ENCODE data around the gene ZBTB45.

Gene ZBTB45

DNA sequence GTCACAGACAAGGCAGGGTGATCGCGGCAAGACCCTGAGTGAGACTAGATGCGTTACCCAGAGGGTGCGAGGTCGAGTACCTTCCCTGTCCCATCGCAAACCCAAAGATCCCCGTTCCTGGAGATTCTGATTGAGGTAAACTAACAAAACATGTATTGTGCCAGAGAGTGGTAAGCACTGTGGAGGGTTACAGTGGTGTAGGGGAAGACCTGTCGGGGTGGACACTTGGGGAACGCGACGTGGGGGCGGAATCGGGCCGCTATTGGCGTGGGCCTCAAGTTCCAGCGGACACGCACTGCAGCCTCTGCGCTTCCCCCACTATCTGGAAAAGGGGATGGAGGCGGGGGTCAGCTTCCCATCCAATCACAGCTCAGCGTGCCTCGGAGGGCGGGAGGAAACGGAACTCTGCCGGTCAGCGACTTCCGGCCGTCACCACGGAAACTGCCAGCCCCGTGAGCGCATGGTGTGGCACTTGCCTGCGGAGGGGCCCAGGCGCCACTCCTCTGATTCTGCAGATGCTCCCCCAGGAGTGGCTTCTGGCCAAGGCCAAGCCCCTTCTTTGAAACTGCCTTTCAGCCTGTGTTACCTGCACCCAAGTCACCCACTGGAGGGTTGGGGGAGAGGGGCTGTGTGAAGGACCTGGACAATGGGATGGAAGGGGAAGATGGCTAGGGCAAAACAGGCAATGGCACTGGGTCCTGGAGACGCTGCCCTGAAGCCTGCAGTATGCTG lies 39.8 kb upstream of the ZBTB45 start:
- no peaks in the 10 kb centered on the region for H3K27me3 ChIP-seq (replicated peaks; ENCODE audit: control insufficient read depth, insufficient read depth, low read length)
- H3K9me3 ChIP-seq (ENCODE audit: control insufficient read depth, low read length): no peaks in the 10 kb centered on the region
- peaks cover 16% of the 10 kb centered on the region for H3K36me3 ChIP-seq (ENCODE audit: control insufficient read depth, insufficient read depth, low read length, severe bottlenecking)
- DNase-seq (ENCODE audit: low read depth): peak; percentile 94
- H3K4me1 ChIP-seq (ENCODE audit: control insufficient read depth, insufficient read depth, low read length): peaks cover 50% of the 10 kb centered on the region
- peak overlapping the region; percentile 98 for H3K9ac ChIP-seq (ENCODE audit: low read length)
- peak overlapping the region; percentile 92 for H3K4me3 ChIP-seq (ENCODE audit: low read length)

DNA sequence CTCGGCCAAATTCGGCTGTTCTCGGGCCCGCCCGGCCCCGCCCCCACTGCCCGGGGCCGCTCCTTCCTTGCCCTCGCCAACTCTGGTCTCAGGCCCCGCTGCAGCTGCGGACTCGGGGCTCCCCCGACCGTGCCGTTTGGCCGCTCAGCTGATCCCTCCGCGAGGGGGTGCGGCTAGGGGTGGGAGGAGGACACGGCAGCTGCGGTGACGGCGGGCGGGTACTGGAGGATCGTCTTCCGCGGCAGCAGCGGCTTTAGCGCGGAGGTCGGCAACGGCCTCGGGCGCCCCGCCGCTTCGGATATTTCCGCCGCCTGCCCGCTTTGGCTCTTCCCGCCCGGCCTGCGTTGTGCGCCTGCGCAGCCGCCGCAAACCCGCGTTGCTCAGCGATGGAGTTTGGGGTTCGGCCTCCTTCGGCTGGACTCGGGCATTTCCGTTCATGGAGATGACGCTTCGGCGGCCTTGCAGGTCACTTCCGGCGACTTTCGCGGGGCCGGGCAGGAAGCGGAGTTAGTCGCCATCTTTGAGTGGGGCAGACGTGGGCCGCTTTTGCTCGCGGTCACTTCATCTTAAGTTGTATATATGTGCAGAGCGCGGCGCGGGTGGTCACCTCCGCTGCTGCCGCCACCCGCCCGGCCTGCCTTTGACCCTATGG lies 39.1 kb upstream of the ZBTB45 start:
- Histone ChIP-seq H3K9ac (ENCODE audit: low read length) (peak overlapping the region; percentile 98), H3K4me1 (ENCODE audit: control insufficient read depth, insufficient read depth, low read length) (peaks cover 56% of the 10 kb centered on the region), H3K27me3 (replicated peaks; ENCODE audit: control insufficient read depth, insufficient read depth, low read length) (no peaks in the 10 kb centered on the region), H3K9me3 (ENCODE audit: control insufficient read depth, low read length) (no peaks in the 10 kb centered on the region), H3K4me3 (ENCODE audit: low read length) (peak overlapping the region; percentile 92), H3K36me3 (ENCODE audit: control insufficient read depth, insufficient read depth, low read length, severe bottlenecking) (peaks cover 16% of the 10 kb centered on the region)
- peak; percentile 99 for DNase-seq (ENCODE audit: low read depth)

DNA sequence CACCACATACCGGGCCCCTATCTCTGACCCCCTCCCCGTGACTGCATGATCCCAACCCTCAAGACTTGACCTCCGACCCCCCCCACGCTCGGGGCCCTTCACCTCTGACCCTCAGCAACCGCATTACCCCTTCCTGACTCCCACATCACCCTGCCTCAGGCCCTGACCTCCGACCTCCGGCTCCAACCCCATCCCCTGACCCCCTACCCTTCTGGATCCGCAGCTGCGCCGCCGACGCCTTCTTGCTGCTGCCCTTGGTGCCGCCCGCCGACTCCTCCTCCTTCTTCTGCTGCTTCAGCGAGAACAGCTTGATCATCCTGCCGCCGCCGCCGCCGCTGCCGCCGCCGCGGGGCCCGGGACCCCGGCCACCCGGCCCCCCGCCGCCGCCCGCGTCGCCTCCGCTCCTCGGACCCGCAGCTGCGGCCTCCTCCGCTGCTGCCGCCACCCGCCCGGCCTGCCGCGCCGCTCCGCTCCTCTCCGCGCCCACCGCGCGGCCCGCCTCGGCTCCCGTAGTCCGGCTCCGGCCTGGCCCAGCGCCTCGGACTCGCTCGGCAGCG lies 38.5 kb upstream of the ZBTB45 start, which contains the start of gene UBE2M:
UBE2M (minus strand) TSS at position 546 of the 557 bp plus-strand sequence; CDS start at position 316, 230 bp downstream.
- Histone ChIP-seq H3K4me3 (ENCODE audit: low read length) (peak within 1 kb of the TSS; percentile 92), H3K9me3 (ENCODE audit: control insufficient read depth, low read length) (no peaks in the 10 kb centered on the region), H3K9ac (ENCODE audit: low read length) (peak within 1 kb of the TSS; percentile 98), H3K36me3 (ENCODE audit: control insufficient read depth, insufficient read depth, low read length, severe bottlenecking) (peaks cover 16% of the 10 kb centered on the region), H3K4me1 (ENCODE audit: control insufficient read depth, insufficient read depth, low read length) (peaks cover 57% of the 10 kb centered on the region), H3K27me3 (replicated peaks; ENCODE audit: control insufficient read depth, insufficient read depth, low read length) (no peaks in the 10 kb centered on the region)
- DNase-seq (ENCODE audit: low read depth): peak; percentile 67

DNA sequence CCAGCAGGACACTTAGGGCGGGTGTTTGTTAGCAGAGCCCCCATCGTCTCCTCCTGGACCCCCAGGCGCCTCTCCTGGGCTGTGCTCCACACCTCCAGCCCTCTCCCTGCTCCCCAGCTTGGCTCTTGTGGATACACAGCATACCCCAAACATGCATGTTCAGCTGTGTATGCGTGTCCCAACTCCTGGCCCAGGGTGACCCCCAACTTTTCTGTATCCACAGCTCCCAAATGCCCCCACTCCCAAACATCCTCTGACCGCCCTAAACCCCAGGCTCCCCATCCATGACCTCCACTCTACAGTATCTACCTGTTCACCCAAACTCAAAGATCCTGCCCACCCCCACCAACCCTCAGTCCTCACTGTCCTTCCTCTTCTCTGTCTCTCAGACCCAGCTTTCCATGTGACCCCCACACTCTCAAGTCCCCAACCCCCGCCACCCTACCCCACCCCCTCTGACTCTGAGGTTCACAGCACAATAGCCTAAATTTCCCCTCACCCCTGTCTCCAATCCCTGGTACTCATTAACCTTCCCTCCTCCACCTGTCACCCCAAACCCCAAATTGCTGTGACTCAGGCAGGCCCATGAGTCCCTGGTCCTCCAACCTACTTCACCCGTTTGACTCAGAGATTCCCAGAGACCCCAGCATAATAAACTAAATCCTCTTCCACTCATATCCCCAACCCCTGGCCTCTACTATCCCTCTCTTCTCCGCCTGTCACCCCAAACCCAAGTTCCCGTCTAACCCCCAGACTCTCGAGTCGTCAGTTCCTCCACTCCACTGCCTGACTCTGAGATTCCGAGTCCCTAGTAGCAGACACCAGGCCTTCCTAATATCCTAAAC lies 37.8 kb upstream of the ZBTB45 start:
- Histone ChIP-seq H3K9me3 (ENCODE audit: control insufficient read depth, low read length) (no peaks in the 10 kb centered on the region), H3K4me3 (ENCODE audit: low read length) (peak overlapping the region; percentile 92), H3K4me1 (ENCODE audit: control insufficient read depth, insufficient read depth, low read length) (peaks cover 50% of the 10 kb centered on the region), H3K9ac (ENCODE audit: low read length) (peak overlapping the region; percentile 98), H3K36me3 (ENCODE audit: control insufficient read depth, insufficient read depth, low read length, severe bottlenecking) (peaks cover 22% of the 10 kb centered on the region), H3K27me3 (replicated peaks; ENCODE audit: control insufficient read depth, insufficient read depth, low read length) (no peaks in the 10 kb centered on the region)
- peak; percentile 18 for DNase-seq (ENCODE audit: low read depth)

DNA sequence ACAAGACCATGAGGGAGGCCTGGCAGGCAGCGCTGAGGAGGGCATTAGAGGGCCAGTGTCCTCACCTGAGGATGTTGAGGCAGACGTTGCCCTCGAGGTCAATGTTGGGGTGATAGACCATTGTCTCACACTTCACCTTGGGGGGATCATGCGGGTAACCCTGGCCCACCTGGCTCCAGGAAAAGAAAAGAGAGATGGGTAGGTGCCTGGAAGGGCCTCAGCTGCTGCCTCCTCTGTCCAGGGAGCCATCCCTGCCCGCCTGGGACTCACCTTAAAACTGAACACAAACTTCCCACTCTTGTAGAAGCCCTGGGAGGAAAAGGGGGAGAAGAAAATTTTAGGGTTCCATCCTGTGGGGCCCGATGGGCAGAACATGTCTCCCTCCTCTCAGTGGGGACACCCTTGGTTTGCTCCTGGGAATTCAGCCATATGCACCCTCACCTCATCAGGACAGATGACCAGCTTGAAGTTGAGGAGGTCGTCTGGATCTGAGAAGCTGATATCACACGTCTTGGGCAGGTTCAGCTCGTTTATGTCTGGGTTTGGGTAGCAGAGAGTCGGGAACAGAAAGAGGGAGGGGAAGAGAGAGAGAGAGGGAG lies 37.1 kb upstream of the ZBTB45 start:
- no peak for DNase-seq (ENCODE audit: low read depth)
- Histone ChIP-seq H3K27me3 (replicated peaks; ENCODE audit: control insufficient read depth, insufficient read depth, low read length) (no peaks in the 10 kb centered on the region), H3K9me3 (ENCODE audit: control insufficient read depth, low read length) (no peaks in the 10 kb centered on the region), H3K36me3 (ENCODE audit: control insufficient read depth, insufficient read depth, low read length, severe bottlenecking) (peaks cover 29% of the 10 kb centered on the region), H3K9ac (ENCODE audit: low read length) (peak overlapping the region; percentile 98), H3K4me3 (ENCODE audit: low read length) (peak overlapping the region; percentile 92), H3K4me1 (ENCODE audit: control insufficient read depth, insufficient read depth, low read length) (peaks cover 43% of the 10 kb centered on the region)

DNA sequence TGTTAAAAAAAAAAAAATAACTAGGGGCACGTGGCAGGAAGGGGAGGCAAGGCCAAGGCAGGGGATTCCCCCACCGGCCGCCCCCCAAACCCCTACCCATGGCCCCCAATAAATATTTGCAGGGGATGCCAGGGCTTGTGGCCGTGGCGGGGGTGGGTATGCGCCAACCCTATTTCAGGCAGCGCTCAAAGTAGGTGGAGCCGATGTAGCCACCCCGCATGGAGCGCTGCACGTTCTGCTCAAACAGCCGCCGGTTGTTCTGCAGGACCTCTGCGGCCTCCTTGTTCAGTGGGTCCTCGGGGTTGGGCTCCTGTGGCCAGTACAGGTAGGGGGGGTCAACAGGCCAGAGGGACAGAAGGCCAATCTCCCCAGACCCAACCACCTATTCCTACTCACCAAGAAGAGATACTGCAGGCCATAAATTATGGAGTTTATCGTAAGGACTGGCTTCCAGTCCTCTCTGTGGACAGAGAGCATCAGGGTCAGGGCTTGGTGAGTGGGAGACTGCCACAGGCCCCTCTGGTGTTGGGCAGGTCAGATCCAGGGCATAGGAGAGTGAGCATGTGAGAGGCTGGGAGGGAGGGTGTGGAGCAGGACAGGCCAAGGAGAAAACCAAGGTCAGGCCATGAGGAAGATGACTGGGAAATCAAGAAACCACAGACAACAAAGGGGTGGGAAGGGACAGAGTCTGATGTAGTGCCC lies 36.5 kb upstream of the ZBTB45 start:
- H3K9me3 ChIP-seq (ENCODE audit: control insufficient read depth, low read length): no peaks in the 10 kb centered on the region
- no peak for DNase-seq (ENCODE audit: low read depth)
- H3K27me3 ChIP-seq (replicated peaks; ENCODE audit: control insufficient read depth, insufficient read depth, low read length): no peaks in the 10 kb centered on the region
- peak overlapping the region; percentile 98 for H3K9ac ChIP-seq (ENCODE audit: low read length)
- peaks cover 36% of the 10 kb centered on the region for H3K36me3 ChIP-seq (ENCODE audit: control insufficient read depth, insufficient read depth, low read length, severe bottlenecking)
- peak overlapping the region; percentile 92 for H3K4me3 ChIP-seq (ENCODE audit: low read length)
- peaks cover 41% of the 10 kb centered on the region for H3K4me1 ChIP-seq (ENCODE audit: control insufficient read depth, insufficient read depth, low read length)

DNA sequence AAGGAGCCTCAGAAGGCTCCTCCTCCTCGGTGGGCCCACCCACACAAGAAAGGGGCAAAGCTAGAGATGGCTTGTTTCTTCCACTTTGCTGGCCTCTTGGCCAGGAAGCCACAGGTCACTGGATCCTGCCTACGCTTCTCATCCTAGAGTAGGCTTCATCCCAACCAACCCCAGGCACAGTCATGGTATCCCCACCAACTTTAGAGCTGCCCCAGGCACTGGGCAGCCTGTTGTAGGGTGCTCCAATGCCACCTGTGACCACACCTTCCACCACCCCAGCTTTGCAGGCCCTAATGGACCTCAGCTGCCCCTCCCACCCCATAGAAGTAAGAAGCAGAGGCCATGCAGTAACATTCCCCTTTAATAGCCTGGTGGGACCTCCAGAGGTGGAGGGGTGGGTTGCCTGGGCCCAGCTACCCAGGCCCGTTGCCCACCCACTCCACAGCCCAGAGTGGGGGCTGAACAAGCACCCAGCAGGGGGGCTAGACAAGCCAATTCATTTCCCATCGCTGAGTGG lies 35.8 kb upstream of the ZBTB45 start:
- DNase-seq (ENCODE audit: low read depth): no peak
- peaks cover 42% of the 10 kb centered on the region for H3K36me3 ChIP-seq (ENCODE audit: control insufficient read depth, insufficient read depth, low read length, severe bottlenecking)
- no peaks in the 10 kb centered on the region for H3K9me3 ChIP-seq (ENCODE audit: control insufficient read depth, low read length)
- H3K9ac ChIP-seq (ENCODE audit: low read length): peak overlapping the region; percentile 98
- no peaks in the 10 kb centered on the region for H3K27me3 ChIP-seq (replicated peaks; ENCODE audit: control insufficient read depth, insufficient read depth, low read length)
- peaks cover 41% of the 10 kb centered on the region for H3K4me1 ChIP-seq (ENCODE audit: control insufficient read depth, insufficient read depth, low read length)
- H3K4me3 ChIP-seq (ENCODE audit: low read length): peak overlapping the region; percentile 97

DNA sequence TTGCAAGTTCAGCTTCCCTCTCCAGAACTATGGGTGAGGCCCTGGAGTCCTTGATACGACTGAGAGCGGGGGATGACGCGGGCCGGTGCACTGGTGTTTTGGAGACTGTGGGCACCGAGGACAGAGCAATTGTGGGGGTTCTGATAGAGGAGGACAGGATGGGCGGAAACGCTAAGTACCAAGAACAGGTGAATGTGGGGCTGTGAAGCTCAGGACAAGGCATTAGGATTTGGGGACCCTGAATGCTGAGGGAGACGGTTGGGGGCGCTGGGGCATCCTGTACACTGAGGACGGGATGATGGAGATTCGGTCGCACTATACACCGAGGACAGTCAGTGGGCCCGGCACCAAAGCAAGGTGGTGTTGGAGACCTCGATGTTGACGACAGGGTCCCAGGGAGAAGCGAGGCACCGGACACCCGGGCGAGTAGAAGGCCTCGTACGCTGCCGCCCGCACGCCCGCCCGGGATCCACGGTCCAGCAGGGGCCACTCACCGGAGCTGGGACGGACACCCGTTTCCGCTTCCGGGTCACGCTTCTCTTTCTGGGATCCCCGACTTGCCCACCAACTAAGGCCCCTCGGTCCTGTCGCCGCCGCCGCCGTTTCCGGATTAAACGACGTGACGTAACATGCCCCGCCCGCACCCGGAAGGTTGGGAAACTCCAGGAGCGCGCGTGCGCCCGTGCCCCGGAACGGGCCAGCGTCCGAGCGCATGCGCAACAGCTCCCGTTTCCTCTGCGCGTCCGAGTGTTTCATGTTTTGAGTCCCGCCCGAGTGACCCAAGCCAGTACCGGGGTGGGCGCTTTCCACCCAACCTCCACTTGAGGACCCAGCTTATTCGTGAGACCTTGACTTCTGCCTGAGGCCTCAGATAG lies 35.1 kb upstream of the ZBTB45 start, which contains the start of gene CHMP2A:
CHMP2A (minus strand) TSS at position 612 of the 875 bp plus-strand sequence. CDS start 893 bp downstream, outside the sequence.
- Histone ChIP-seq H3K36me3 (ENCODE audit: control insufficient read depth, insufficient read depth, low read length, severe bottlenecking) (peaks cover 49% of the 10 kb centered on the region), H3K9ac (ENCODE audit: low read length) (peak within 1 kb of the TSS; percentile 98), H3K4me3 (ENCODE audit: low read length) (peak within 1 kb of the TSS; percentile 97), H3K27me3 (replicated peaks; ENCODE audit: control insufficient read depth, insufficient read depth, low read length) (no peaks in the 10 kb centered on the region), H3K9me3 (ENCODE audit: control insufficient read depth, low read length) (no peaks in the 10 kb centered on the region), H3K4me1 (ENCODE audit: control insufficient read depth, insufficient read depth, low read length) (peaks cover 35% of the 10 kb centered on the region)
- DNase-seq (ENCODE audit: low read depth): peak; percentile 99

DNA sequence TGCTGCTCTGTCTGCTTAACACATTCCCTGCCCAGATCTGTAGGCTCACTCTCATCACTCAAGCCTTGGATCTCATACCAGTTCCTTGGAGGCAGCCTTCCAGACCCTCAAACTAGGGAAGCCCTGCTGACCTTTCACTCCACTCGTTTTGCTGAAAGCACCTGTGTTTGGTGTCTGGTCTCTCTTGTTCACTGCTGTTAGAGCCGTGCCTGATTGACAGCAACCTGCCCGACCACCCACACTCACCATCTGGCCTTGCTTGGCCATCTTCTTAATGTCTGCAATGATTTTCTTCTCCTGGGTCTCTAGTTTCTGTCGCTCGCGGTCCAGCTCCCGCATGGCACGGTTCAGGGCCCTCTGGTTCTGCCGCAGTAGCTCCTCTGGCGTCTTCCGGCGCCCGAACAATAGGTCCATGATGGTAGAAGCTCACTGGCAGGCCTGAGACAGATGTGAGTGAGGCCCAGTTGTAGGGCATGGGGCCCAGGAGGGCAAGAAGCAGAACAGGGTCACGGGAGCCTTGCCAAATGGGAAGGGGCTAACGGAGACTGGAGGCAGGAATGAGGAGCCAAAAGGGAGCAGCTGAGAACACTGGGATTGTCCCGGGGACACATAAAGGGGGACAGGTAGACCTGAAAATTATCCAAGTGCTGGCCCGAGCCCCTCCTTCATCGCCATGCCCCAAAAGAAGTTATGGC lies 34.3 kb upstream of the ZBTB45 start:
- no peak for DNase-seq (ENCODE audit: low read depth)
- H3K36me3 ChIP-seq (ENCODE audit: control insufficient read depth, insufficient read depth, low read length, severe bottlenecking): peaks cover 57% of the 10 kb centered on the region
- H3K4me1 ChIP-seq (ENCODE audit: control insufficient read depth, insufficient read depth, low read length): peaks cover 33% of the 10 kb centered on the region

More for the DNA sequence above, 34.3 kb upstream of the ZBTB45 start:
- Histone ChIP-seq H3K4me3 (ENCODE audit: low read length) (peak overlapping the region; percentile 97), H3K9ac (ENCODE audit: low read length) (peak overlapping the region; percentile 98), H3K27me3 (replicated peaks; ENCODE audit: control insufficient read depth, insufficient read depth, low read length) (no peaks in the 10 kb centered on the region), H3K9me3 (ENCODE audit: control insufficient read depth, low read length) (no peaks in the 10 kb centered on the region)
